ENCODE results near the gene ETV6. TPM values are rescaled to one million over a fixed set of nuclear protein-coding genes. Genes with fewer than 3 reads are reported as not detected.
"Not testable (repeated sequence)": the region's sequence is repeated elsewhere in the genome, so short reads cannot be mapped to it uniquely, and the experiment has no call there.

ETV6 gene
- total and polyA plus RNA-seq, 2 of the 8 experiments (the other 6 are each of a cell fraction or from before 2014, with no cell fraction given), result 5.5 to 23.9 TPM

DNA sequence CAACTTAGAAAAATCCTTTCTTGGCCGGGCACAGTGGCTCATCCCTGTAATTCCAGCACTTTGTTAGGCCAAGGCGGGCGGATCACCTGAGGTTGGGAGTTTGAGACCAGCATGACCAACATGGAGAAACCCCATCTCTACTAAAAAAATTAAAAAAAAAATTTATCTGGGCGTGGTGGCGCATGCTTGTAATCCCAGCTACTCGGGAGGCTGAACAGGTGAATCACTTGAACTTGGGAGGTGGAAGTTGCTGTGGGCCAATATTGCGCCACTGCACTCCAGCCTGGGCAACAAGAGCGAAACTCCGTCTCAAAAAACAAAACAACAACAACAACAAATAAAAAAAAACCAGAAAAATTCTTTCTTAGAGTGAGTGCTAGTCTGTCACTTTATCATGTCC is 17.6 kb upstream of the ETV6 start:
- H2BK120ac ChIP-seq (replicated peaks; ENCODE audit: low read depth, low read length); H3K4me2 ChIP-seq (ENCODE audit: insufficient read depth in 1 of 2, low read depth in 2 of 2, low read length in 2 of 2); H3K14ac ChIP-seq (ENCODE audit: insufficient read length); FAIRE-seq; H2BK15ac ChIP-seq (ENCODE audit: low read length); H2BK12ac ChIP-seq (ENCODE audit: low read depth, low read length); H3K4me3 ChIP-seq (ENCODE audit: extremely low read depth in 1 of 4, insufficient read depth in 2 of 4, low read depth in 3 of 4, low read length in 4 of 4); H3K36me3 ChIP-seq (ENCODE audit: control insufficient read depth in 2 of 4, insufficient read depth in 4 of 4, low read length in 3 of 4); H3K79me2 ChIP-seq (ENCODE audit: control insufficient read depth in 1 of 2, insufficient read depth in 2 of 2, low read length in 2 of 2); H4K20me1 ChIP-seq (replicated peaks in 1 of 2; ENCODE audit: control insufficient read depth in 1 of 2, insufficient read depth in 2 of 2, low read length in 2 of 2); H2BK5ac ChIP-seq (ENCODE audit: low read depth, low read length); H4K91ac ChIP-seq (replicated peaks; ENCODE audit: insufficient read length, low read length); H4K8ac ChIP-seq (ENCODE audit: extremely low read depth, insufficient read depth, low read length); H3K27me3 ChIP-seq (replicated peaks in 1 of 4; ENCODE audit: control insufficient read depth in 3 of 4, extremely low read depth in 1 of 4, insufficient read depth in 3 of 4, low read length in 3 of 4); H2AK5ac ChIP-seq (ENCODE audit: low read depth, low read length); H3K79me1 ChIP-seq (ENCODE audit: low read depth, low read length); H3K23ac ChIP-seq (ENCODE audit: insufficient read length); H4K5ac ChIP-seq (ENCODE audit: insufficient read length, low read depth, low read length); H3K23me2 ChIP-seq (ENCODE audit: low read depth, low read length); H3K9ac ChIP-seq (replicated peaks in 1 of 4; ENCODE audit: extremely low read depth in 1 of 4, low read depth in 3 of 4, low read length in 3 of 4); H3K18ac ChIP-seq (ENCODE audit: extremely low read depth, low read length); H2AFZ ChIP-seq (ENCODE audit: low read length); H3K4me1 ChIP-seq (replicated peaks in 1 of 4; ENCODE audit: control insufficient read depth in 3 of 4, insufficient read depth in 4 of 4, low read length in 3 of 4); H3K4ac ChIP-seq (replicated peaks; ENCODE audit: insufficient read length, low read depth, low read length); H3K56ac ChIP-seq (replicated peaks; ENCODE audit: insufficient read length, low read depth, low read length); H3K27ac ChIP-seq (ENCODE audit: low read depth, low read length); H2BK20ac ChIP-seq (ENCODE audit: low read length): not testable (repeated sequence)
- DNase-seq (ENCODE audit: low read depth in 1 of 2, low spot score in 2 of 2), result peak in 1 of 2 experiments; percentile 6
- WGBS, 2 experiments (ENCODE audit: extremely low coverage in 1 of 2, insufficient coverage in 1 of 2, insufficient read length in 1 of 2, insufficient replicate concordance in 2 of 2, low coverage in 1 of 2, low lambda C conversion rate in 2 of 2, missing lambda C conversion rate in 1 of 2), result 94% methylated on average over 9 of the region's 9 CpGs; no CpG with 5 or more reads in 1 of the 2 experiments
- peaks cover 16% of the 10 kb centered on the region in 2 experiments for H3K9me3 ChIP-seq (ENCODE audit: insufficient read depth in 2 of 2, low read depth in 1 of 2, low read length in 1 of 2)
- CTCF ChIA-PET (ENCODE audit: partially characterized antibody), result interaction anchor here (0.6 to 2.6 kb wide), 9 partner anchors 8 to 401 kb away, joined by 3 to 9 read pairs (median 5); no protein-coding TSS in a partner anchor
- POLR2A ChIA-PET (ENCODE audit: partially characterized antibody), result interaction anchor here (0.8 to 1.6 kb wide), 3 partner anchors 9 to 37 kb away, joined by 3 to 7 read pairs (median 4); partner anchors contain the start of gene ETV6

Measured in H1 (cell line).